Activated CD4-positive, CD25-positive, alpha-beta regulatory T cell treated with anti-CD3 and anti-CD28 coated beads, Interleukin-2, amount 50 U/mL, for 16 hours (primary cell): ENCODE measurements around the gene GNG7.
"Not testable (repeated sequence)": the region's sequence is repeated elsewhere in the genome, so short reads cannot be mapped to it uniquely, and the experiment has no call there.

Experiments
- DNase-seq: peaks from one replicate; pipeline ENCODE4 v3.0.0-alpha.2; 2020; ENCODE audit warnings: low read depth, low spot score

GNG7 gene

DNA sequence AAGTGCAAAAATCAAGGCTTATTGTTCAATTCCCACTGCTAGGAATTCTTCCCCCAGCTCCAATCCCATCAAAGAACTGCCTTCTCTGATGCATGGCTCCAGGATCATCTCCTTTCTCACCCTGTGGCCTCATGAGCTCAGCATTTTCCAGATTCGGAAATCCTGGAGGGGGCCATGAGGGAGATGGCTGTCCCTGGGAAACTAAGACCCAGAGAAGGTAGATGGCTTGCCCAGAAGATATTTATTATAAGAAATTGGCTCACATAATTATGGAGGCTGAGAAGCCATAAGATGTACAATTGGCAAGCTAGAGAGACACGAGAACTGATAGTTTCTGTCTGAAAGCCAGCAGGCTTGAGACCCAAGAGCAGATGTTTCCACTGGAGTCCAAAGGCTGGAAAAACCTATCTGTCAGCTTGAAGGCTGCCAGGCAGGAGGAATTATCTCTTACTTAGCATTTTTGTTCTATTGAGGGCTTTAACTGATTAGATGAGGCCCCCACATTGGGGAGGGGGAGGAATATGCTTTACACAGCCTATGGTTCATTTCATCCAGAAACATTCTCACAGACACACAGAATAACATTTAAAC is 168.0 kb downstream of the GNG7 start:
- DNase-seq, result no peak

DNA sequence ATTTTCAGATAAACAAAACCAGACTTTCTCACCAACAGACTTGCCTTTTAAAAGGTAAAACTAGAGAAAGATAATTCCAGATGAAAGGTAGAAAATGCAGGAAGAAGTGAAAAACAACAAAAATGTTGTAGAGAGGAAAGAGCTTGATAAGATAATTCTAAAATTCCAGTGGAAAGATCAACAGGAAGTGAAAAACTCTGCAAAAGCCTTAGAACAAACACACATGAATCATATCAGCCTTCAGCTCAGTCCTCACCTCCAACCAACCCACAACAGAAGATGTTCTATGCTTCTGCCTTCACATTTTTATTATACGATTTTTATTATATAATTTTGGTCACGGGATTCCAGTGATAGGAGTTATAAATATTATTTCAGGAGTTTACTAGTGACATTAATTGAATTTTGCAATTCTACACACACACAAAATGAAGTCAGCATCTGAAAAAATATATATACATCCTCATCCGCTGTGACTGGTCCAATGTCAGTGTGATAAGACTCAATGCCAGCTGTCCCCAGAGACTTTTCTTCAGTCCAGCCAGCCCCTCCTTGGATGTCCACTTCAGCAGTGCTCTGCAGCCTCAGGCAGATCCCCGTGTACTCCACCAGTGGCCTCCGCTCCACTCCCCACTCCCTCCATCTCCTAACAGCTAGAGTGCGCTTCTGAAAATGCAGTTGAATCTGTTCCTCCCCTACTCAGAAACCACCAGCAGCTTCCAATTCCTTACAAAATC is 168.6 kb downstream of the GNG7 start:
- no peak for DNase-seq

DNA sequence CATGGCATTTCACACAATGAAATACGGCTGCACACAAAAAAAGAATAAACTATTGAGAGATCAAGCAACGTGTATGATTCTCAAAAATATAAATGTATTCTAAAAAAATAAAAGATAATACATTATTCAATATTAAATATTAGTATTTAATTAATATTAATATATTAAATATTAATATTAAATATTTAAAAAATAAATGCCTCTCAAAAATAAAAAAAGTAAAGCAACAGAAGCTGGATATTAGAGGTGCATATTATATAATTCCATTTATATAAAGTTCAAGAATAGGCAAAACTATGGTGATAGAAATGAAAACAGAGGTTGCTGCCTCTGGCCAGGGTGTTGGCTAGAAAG is 169.4 kb downstream of the GNG7 start:
- no peak for DNase-seq

DNA sequence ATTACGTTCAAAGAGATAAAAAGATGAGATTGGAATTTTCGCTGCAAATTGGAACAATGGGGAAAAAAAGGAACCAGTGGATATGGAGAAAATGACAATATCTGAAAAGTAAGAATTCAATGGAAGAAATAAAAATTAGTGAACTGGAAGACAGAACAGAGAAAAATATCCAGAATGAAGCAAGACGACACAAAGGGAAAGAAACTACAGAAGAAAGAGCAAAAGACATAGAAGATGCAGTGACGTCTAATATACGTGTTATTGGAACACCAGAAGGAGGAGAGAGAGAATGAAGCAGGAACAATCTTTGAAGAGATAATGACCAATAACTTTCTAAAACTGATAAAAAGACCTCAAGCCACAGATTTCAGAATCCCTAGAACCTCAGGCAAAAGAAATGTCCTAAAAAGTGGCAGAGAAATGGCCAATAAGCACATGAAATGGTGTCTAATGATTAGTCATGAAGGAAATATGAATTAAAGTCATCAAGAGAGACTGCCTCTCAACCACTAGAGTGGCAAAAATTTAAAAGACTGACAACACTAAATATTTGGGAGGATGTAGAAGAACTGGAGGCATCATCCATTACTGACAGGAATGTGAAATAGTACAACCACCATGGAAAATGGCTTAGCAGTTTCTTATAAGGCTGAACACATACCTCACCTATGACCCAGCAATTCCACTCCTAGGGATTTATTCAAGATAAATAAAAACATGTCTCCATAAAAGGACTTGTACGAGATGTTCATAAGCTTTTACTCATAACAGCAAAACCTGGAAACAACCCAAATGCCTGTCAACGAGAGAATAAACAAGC is 170.0 kb downstream of the GNG7 start:
- DNase-seq, result no peak

DNA sequence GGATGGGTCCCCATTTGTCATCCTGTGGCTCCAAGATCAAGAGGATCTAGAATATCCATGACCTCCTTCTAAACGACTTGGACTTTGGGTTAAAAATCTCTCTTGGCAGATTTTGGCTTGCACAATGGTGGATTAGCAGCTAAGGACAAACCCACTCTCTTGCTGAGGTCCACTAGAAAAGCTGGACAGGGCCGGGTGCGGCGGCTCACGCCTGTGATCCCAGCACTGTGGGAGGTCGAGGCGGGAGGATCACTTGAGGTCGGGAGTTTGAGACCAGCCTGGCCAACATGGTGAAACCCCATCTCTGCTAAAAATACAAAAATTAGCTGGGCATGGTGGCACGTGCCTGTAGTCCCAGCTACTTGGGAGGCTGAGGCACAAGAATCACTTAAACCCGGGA is 172.6 kb downstream of the GNG7 start:
- DNase-seq, result not testable (repeated sequence)

DNA sequence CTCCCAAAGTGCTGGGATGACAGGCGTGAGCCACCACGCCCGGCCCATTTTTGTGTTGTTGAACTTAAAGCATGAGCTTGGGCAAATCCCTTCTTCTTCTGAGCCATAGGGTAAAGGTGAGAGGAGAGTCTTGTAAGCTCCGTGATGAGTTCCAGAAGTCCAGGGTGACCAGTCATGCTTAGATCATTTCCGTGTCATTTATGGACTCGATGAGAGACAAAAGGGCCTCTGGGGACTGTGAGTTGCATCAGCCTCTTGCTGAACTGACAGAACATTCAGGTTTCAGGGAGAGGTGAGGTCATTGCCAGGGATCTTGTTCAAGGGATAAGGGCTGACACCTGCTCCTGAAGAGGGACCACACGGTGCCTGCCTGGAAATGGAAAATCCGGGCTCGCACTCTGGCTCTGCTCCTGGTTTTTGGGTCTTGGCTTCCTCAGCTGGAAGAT is 173.0 kb downstream of the GNG7 start:
- DNase-seq, result no peak

DNA sequence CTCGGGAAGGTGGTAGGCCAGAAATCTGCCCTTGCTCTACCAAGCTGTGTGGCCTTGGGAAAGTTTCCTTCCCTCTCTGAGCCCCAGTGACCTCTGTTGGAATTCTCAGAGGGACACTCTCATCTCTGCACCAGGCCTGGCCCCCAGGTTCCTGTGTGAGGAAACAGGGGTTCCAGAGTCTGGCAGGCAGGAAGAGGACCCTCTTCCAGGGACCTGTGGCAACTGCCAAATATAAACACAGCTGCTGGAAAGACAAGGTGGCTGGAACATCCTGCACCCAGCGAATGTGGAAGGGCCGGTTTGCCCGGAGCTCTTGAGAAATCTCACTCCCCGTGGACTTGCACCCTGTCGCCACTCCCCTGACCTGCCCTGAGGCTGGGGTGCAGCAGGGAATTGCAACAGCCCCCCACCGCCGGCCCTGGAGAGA is 173.8 kb downstream of the GNG7 start:
- DNase-seq, result no peak

DNA sequence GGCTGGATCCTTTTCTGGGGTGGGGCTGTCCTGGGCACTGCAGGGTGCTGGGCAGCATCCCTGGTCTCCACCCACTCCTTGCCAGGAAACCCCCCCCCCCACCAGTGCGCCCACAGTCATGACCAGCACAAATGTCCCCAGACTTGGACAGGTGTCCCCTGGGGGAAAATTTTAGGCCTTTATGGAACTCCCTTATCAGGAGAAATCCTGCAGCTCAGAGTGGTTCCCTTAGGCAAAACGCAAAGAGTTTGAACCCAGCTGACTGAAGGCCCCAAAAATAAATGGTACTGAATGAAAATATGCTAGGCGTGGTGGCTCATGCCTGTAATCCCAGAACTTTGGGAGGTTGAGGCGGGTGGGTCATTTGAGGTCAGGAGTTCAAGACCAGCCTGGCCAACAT is 174.8 kb downstream of the GNG7 start:
- no peak for DNase-seq

DNA sequence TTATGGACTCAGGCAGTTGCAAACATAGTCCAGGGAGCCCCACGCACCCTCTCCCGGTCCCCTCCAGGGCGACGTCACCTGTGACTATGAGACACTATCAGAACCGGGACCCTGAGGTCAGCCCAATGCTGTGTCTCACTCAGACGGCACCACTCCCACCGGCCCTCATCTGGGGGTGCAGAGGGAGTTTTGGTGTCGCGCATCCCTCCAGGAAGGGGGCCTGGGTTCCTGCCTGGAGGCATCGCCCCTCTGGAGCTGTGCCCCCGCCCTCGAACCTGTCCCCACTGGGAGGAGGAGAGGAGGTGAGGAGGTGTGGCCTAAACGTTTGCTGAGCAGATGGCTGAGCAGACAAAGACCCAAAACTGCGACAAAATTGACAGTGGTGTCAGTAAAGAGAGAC is 175.3 kb downstream of the GNG7 start:
- no peak for DNase-seq

DNA sequence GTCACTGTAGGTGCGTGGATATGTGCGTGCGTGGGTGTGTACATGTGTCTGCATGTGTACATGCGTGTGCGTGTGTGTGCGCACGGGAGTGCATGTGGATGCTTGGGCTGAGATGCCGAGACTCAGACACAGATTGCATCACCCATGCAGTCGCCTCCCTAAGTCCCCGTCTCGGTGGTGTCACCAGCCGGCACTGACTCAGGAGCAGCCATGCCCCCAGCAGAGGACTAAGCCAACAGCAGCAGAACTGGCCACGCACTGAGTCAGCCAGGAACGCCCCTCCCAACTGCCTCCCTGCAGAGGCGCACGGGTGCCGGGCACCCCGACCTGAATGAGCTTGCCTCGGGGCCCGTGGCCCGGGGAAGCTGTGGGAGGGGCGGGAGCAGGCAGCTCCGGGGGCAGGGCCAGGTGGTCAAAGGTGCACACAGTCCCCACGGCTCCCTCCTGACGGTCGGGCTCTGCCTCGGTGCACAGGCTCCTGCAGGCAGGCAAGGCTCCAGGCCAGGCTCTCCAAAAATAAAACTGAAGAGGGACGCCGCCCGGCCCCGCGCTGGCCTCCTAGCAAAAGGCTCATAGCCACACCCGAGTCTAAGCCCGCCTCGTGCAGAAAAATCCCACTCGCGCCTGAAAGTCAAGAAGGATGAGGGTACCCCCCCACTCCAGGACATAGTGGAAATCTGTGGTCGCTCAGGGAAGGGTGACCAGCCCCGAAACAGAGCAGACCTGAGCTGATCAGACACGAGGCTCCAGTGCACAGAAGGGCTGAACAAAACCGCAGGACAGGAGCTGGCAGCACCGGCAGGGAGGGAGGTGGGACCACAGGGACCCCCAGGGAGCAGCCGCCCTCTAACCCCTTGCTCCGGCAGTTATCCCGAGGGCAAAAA is 177.4 kb downstream of the GNG7 start:
- no peak for DNase-seq

DNA sequence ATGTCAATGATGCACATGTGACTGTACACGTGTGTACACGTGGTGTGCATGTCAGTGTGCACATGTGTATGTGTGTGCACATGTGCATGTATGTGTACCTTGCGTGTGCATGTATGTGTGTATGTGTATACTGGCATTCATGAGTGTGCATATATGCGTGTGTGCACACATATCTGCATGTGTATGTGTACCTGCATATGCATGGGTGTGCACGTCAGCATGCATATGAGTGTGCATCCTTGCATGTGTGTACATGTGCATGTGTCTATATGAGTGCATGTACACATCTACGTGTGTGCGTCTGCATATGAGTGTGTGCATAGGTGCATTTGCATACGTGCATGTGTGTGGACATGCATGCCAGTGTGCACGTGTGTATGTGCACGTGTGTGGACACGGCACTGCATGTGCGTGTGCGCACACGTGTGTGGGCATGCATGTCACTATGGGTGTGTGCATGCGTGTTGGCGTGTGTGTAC is 178.1 kb downstream of the GNG7 start:
- DNase-seq, result no peak

DNA sequence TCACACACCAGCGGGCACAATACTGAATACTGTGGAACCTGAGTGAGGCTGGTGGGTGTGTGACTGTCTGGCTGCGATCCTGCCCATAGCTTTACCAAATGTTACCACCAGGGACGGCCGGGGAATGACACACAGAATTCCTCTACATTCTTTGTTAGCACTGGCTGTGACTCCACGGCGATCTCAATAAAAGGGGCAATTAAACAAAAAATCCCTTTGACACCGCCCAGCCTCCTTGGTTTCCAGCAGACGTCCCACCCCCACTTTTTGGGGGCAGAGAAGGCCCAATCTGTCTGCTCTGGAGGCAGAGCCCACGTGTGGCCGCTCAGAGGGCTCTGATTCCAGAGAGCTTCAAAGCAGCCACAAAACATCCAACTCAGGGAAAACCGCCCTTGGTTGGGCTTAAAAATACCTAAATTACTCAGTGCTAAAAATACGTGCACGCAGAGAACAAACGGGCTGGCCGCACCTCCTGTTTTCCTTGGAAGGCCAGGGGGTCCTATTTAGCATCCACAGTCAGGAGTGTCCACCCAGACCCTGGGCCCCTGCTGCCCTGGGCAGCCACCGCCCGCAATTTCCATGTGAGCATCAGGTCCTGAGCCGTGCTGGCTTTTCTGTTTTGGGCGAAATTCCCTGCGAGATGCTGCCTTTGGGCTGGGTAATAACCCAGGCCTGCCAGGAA is 178.7 kb downstream of the GNG7 start:
- no peak for DNase-seq

DNA sequence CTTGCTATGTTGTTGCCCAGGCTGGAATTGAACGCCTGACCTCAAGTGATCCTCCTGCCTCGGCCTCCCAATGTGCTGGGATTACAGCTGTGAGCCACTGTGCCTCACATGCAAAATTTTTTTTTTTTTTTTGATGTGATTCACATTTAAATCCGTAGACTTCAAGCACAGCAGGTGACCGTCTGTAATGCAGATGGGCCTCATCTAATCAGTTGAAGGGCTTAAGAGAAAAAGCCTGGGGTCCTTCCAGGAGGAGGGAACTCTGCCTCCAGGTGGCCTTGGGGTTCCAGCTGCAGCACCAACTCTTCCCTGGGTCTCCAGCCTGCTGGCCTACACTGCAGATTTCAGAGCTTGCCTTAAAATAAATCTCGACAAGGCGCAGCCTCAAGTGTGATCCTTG is 183.0 kb downstream of the GNG7 start:
- no peak for DNase-seq

DNA sequence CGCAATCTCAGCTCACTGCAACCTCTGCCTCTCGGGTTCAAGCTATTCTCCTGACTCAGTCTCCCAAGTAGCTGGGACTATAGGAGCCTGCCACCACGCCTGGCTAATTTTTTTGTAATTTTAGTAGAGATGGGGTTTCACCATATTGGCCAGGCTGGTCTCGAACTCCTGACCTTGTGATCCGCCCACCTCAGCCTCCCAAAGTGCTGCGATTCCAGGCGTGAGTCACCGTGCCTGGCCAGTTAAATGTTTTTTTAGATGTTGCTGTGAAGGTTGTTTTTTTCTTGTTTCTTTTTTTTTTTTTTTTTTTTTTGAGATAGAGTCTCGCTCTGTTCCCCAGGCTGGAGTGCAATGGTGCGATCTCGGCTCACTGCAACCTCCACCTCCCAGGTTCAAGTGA is 183.6 kb downstream of the GNG7 start:
- DNase-seq, result not testable (repeated sequence)

DNA sequence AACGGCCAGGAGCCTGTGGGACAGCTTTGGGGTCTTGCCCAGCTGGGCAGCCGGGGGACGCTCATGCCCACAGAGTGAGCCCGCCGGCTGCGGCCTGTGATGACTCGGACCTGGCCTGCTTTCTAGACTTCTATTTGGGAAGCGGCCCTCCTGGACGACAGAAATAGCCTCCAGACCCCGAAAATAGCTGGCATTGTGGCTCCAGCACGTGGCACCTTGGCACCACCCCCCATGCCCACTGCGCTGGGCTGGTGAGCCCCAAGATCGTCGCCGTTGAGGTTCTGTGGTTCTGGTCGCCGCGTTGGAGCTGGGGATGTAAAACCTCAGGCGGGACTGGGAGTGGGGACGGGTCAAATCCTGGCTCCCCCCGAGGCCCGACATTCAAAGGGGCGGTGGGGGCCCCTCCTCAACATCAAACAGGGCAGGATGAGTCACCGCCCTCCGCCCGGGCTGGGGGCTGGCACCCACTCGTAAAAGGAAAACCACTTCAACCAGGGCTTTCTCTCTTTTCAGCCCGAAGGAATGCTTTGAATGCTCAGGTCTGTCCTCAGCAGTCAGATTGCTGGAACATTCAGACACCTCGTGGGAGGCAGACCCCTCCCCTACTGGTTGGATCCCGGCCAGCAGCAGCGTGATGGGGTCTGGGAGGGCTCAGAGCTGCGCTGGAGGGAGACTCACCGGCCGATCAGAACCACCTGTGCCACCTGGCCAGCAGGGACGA is 184.5 kb downstream of the GNG7 start:
- no peak for DNase-seq

DNA sequence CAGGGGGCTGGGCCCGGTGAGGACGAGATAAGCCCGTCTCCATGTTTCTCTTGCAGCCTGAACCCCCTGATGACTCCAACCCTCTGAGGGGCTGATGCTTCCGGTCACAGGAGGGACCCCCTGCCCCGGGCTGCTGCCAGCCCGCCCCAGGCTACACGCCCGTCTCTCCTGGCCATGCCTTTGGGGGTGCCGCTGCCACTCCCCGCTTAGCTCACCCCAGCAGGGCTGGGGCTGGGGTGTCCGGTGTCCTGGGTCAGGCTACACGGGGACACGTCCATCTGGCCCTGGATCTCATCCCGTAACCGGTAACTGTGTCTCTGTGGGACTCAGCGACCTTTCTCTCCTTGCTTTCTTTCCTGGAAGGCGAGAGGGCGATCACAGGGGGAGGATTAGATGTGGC is 185.8 kb downstream of the GNG7 start:
- DNase-seq, result no peak

DNA sequence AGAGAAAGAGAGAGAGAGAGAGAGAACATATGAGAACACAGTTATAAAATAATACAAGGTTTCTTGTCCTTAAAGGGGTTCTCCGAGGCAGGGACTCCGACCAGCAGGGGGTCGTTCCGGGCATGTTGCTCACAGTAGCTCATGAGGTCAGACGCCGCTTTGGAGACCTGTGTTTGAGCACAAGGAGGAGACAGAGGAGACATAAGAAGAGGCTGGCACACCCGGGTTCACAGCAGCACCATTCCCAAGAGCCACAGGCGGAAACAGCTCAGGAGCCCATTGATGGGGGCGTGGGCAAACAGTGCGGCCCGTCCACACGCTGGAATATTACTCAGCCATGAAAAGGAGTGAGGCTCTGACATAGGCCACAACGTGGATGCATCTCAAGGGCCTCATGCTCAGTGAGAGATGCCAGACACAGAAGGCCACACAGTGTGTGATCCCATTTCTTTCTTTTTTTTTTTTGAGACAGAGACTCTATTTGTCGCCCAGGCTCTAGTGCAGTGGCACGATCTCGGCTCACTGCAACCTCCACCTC is 187.4 kb downstream of the GNG7 start:
- DNase-seq, result no peak

DNA sequence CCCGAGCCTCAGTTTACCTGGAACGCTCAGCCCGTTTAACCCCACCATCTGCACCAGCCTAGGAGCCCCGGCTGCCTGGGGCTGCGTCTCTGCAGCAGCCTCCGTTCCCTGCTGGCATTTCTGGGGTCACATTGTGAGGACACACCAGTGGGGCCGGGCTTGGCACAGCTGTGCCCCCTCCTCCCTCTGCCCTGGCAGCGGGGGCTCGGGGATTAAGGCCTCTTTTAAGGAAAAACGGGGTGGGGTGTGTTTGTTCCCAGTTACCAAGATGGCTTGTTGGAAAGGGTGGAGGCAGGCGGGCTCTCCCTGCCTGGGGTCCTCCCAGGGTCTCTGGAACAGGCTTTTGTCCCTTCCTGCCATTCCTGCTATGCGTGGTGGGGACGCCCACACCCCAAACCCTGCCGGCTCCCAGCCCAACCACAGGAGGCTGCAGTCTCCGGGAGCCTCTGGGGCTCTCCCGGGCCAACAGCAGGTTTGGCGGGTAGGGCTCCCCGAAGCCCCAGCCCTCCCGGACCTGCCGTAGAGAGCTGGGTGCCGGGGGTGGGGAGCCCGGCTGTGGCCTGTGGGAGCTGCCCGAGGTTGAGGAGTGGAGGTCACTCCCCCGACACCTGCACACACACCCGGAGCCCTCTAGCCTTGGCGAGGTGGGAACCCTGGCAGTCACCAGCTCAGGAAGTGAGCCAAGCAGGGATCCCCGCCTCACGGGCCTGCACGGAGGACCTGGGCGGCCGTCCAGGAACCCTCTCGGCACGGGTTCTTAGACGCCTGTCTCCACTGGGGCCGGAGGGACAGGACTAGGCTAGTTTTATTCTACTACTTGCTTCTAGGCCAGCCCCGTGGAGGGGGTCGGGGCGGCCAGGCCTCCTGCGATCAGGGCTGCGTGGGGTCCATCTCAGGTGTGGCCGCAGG is 189.7 kb downstream of the GNG7 start:
- no peak for DNase-seq

DNA sequence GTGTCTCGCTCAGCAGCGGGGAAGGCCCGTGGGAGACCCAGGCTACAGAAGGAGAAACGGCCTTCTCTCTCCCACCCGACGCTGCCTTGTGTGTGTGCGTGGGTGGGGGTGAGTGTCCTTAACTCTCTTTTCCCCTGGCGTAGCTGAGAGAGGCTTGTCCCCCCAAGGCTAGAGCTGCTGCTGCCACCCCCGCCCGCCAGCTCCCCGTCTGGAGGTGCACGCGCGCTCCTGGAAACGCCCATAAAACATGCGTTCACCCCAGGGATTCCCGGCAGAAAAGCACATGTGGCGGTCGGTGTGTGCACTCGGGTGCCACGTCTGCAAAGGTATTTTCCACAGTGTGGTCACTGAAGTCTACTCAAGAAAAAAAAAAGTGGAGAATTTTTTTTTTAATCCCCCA is 190.5 kb downstream of the GNG7 start:
- DNase-seq, result no peak
